Heart left ventricle (tissue), 16 donors: Measurements from ENCODE around the gene GABRB3. TPM values are rescaled to one million over a fixed set of nuclear protein-coding genes. Genes with fewer than 3 reads are reported as not detected.

Experiments used
- ATAC-seq, 4 donors: fragments of 200-7000 bp; cut with Tn5 transposase; one replicate each; pipeline ENCODE4 v1.9.1; 2020 to 2022; ENCODE audit warnings: moderate library complexity in 4 of 4, mild to moderate bottlenecking in 3 of 4, moderate number of reproducible peaks in 1 of 4
- DNase-seq, 5 donors: peaks; one replicate each; pipeline ENCODE4 v3.0.0-alpha.2; 2020
- H3K27ac ChIP-seq, 12 donors: fragments of 200-600 bp; sonication (generic) in 4 of 12; one replicate each; pipeline versions ENCODE4 v1.5.0 to v1.8.0; 2016 to 2022; ENCODE audit warnings: mild to moderate bottlenecking in 2 of 12
- H3K27me3 ChIP-seq, 9 donors: fragments of 200-600 bp; sonication (generic) in 2 of 9; one replicate each; pipeline versions ENCODE4 v1.5.1 to v1.8.0; 2016 to 2022; ENCODE audit warnings: mild to moderate bottlenecking in 3 of 9
- H3K36me3 ChIP-seq, 9 donors: fragments of 200-600 bp; sonication (generic) in 2 of 9; one replicate each; pipeline versions ENCODE4 v1.5.0 to v1.8.0; 2018 to 2022; ENCODE audit warnings: mild to moderate bottlenecking in 2 of 9
- H3K4me1 ChIP-seq, 12 donors: fragments of 200-600 bp; sonication (generic) in 4 of 12; one replicate each; pipeline versions ENCODE4 v1.5.0 to v1.8.0; 2016 to 2022; ENCODE audit warnings: mild to moderate bottlenecking in 3 of 12
- H3K4me3 ChIP-seq, 12 donors: fragments of 200-600 bp; sonication (generic) in 4 of 12; one replicate each; pipeline versions ENCODE4 v1.5.0 to v1.8.0; 2017 to 2022; ENCODE audit warnings: mild to moderate bottlenecking in 9 of 12, moderate library complexity in 4 of 12
- H3K9me3 ChIP-seq, 12 donors: fragments of 200-600 bp; sonication (generic) in 4 of 12; one replicate each; pipeline versions ENCODE4 v1.5.0 to v1.8.0; 2016 to 2022; ENCODE audit warnings: mild to moderate bottlenecking in 1 of 12
- CTCF ChIP-seq, 12 donors: fragments of 200-600 bp; sonication (generic) in 4 of 12; IDR thresholded peaks; one replicate each; pipeline versions ENCODE4 v1.5.0 to v1.8.0; 2018 to 2022; ENCODE audit warnings: antibody characterized with exemption in 12 of 12, mild to moderate bottlenecking in 5 of 12
- POLR2A ChIP-seq, 2 donors: fragments of 450-650 bp; IDR thresholded peaks; one replicate each; pipeline ENCODE4 v1.6.1; 2017; ENCODE audit warnings: antibody characterized with exemption in 2 of 2, mild to moderate bottlenecking in 2 of 2, moderate library complexity in 2 of 2
- WGBS, 4 donors: extraction: QIAGEN DNeasy Blood & Tissue Kit in 2 of 4; methylation state at CpG; one replicate each; pipeline versions ENCODE4 v1.1.5 to v1.1.7; 2013 to 2018; 5-methylcytosine and 5-hydroxymethylcytosine counted together
- intact Hi-C, 10 donors: fragments of 100-400 bp; cut with DNase I; formaldehyde crosslinking; loops; one replicate each; pipeline versions ENCODE4 v1.11.1 to v1.14.2; 2022
- polyA plus RNA-seq, 2 donors: library from polyadenylated mRNA; stranded (reverse); fragments of 200-250 nt; gene quantifications; one replicate each; pipeline ENCODE4 v1.2.3, GENCODE V29; 2013
- total RNA-seq, 9 donors: library from RNA; depleted of rRNA in 2 of 9; stranded (reverse); fragments of >200 nt in 2 of 9; fragmentation: NEBNext Ultra II Directional in 3 of 9; extraction: Animal tissue kit (Norgen Biotek cat#: 25700) in 3 of 9; gene quantifications; one replicate each; pipeline versions ENCODE4 v1.1.0 to v1.2.4, GENCODE V29; 2016 to 2023
- donor health status: ischemic (EF 13 %, LVEDD 7.1; RV severe dilation, severe dysfunction).
- donor health status: healthy with polysubstance abuse.
- donor health status: DM: no; HTN: yes; CAD: no.
- donor health status: DM: no; HTN: no; CAD: no.
- donor health status: ischemic (EF 25% LVEDD 6.9; RV normal size, moderate dysfunction).
- donor health status: ischemic (EF 25% LVEDD 5.7; RV mildly dilated, moderate dysfunction).
- donor health status: healthy.
- donor health status: DM: yes; HTN: yes; CAD: no.
- donor health status: ischemic (EF 35%, LVEDD 5.7; RV mildly dilated, moderate dysfunction).
- donor health status: nonischemic (EF 11% LVEDD 7.7; RV severe dilation, severe dysfunction).
- donor health status: DM: yes; HTN: yes; CAD: no.
- donor health status: PGD.
- donor health status: ischemic (EF 29% LVEDD 5.4; RV normal size, mild dysfunction).
- donor health status: nonischemic (EF 23%, LVEDD 6.1; RV moderate dilation, normal function).

The GABRB3 gene
- total and polyA plus RNA-seq, 11 donors = 0.42 to 4.4 (median 1.7) TPM

- no peaks in the 10 kb centered on the region for H3K36me3 ChIP-seq
- no peaks in the 10 kb centered on the region for H3K27me3 ChIP-seq
- no peak for TF ChIP-seq POLR2A (IDR thresholded peaks at IDR 0.05)
- TF ChIP-seq CTCF (IDR thresholded peaks at IDR 0.05) = no peak
- peaks cover 0 to 4% (median 0%) of the 10 kb centered on the region in 12 donors for H3K4me1 ChIP-seq
- H3K4me3 ChIP-seq = no peak overlapping the region
- H3K9me3 ChIP-seq = peaks cover 0 to 16% (median 3%) of the 10 kb centered on the region in 12 donors
- intact Hi-C loops = no loop called here
- 78 to 86% (median 83%) methylated on average over 6 of the region's 6 CpGs for WGBS, 4 donors
- H3K27ac ChIP-seq = no peak overlapping the region
- ATAC-seq (no peak), DNase-seq (no peak)
Measured at GRCh38 chr15:26656080-26656479, 116.8 kb downstream of the GABRB3 start.

GRCh38 chr15:26651909-26652308 lies 121.0 kb downstream of the GABRB3 start:
- H3K27ac ChIP-seq = no peak overlapping the region
- intact Hi-C loops = no loop called here
- TF ChIP-seq CTCF (IDR thresholded peaks at IDR 0.05) (no peak), POLR2A (IDR thresholded peaks at IDR 0.05) (no peak)
- no peaks in the 10 kb centered on the region for H3K4me1 ChIP-seq
- no peaks in the 10 kb centered on the region for H3K36me3 ChIP-seq
- H3K27me3 ChIP-seq = no peaks in the 10 kb centered on the region
- no peak for ATAC-seq
- no peak overlapping the region for H3K4me3 ChIP-seq
- no peak for DNase-seq
- peaks cover 0 to 20% (median 3%) of the 10 kb centered on the region in 12 donors for H3K9me3 ChIP-seq
- WGBS, 4 donors = 47 to 83% (median 63%) methylated on average over 1 of the region's 1 CpG

GRCh38 chr15:26648676-26649075 lies 124.2 kb downstream of the GABRB3 start:
- H3K9me3 ChIP-seq = peaks cover 0 to 17% (median 3%) of the 10 kb centered on the region in 12 donors
- no peak for ATAC-seq
- no peak overlapping the region for H3K4me3 ChIP-seq
- H3K27me3 ChIP-seq = no peaks in the 10 kb centered on the region
- 83 to 89% (median 84%) methylated on average over 6 of the region's 6 CpGs for WGBS, 4 donors
- H3K27ac ChIP-seq = no peak overlapping the region
- H3K36me3 ChIP-seq = no peaks in the 10 kb centered on the region
- no peak for TF ChIP-seq CTCF (IDR thresholded peaks at IDR 0.05)
- TF ChIP-seq POLR2A (IDR thresholded peaks at IDR 0.05) = no peak
- intact Hi-C loops = loop anchor here in 1 of 10 donors (10.0 kb wide), 1 partner anchor 124 kb away; no protein-coding TSS in a partner anchor
- no peaks in the 10 kb centered on the region for H3K4me1 ChIP-seq
- DNase-seq = no peak

GRCh38 chr15:26644948-26645347 lies 127.9 kb downstream of the GABRB3 start:
- TF ChIP-seq CTCF (IDR thresholded peaks at IDR 0.05) (no peak), POLR2A (IDR thresholded peaks at IDR 0.05) (no peak)

More at GRCh38 chr15:26644948-26645347, 127.9 kb downstream of the GABRB3 start:
- WGBS, 4 donors = 73 to 86% (median 80%) methylated on average over 9 of the region's 9 CpGs
- Histone ChIP-seq H3K36me3 (no peaks in the 10 kb centered on the region), H3K27ac (no peak overlapping the region), H3K27me3 (no peaks in the 10 kb centered on the region), H3K4me1 (no peaks in the 10 kb centered on the region), H3K9me3 (peaks cover 0 to 5% (median 0%) of the 10 kb centered on the region in 12 donors), H3K4me3 (no peak overlapping the region)
- ATAC-seq = no peak
- no peak for DNase-seq
- intact Hi-C loops = loop anchor here in 1 of 10 donors (10.0 kb wide), 1 partner anchor 120 kb away; no protein-coding TSS in a partner anchor
